Muscle layer of duodenum (tissue), 2 donors: ENCODE data around the gene ABCD3.
"Not testable (repeated sequence)": the region's sequence is repeated elsewhere in the genome, so short reads cannot be mapped to it uniquely, and the experiment has no call there.

Experiments used
- H3K27ac ChIP-seq: one replicate; pipeline ENCODE4 v1.7.0; 2013; ENCODE audit warnings: mild to moderate bottlenecking, low read length
- H3K27me3 ChIP-seq: one replicate; pipeline ENCODE4 v1.7.0; 2013; ENCODE audit warnings: low read depth, mild to moderate bottlenecking, control low read depth, low read length
- H3K36me3 ChIP-seq, 2 donors: one replicate each; pipeline ENCODE4 v1.7.0; 2013; ENCODE audit warnings: low read length in 2 of 2, control low read depth in 1 of 2, mild to moderate bottlenecking in 1 of 2; ENCODE audit not compliant: insufficient read depth in 2 of 2, control insufficient read depth in 1 of 2
- H3K4me1 ChIP-seq, 2 donors: one replicate each; pipeline ENCODE4 v1.7.0; 2013; ENCODE audit warnings: low read length in 2 of 2, mild to moderate bottlenecking in 2 of 2, control low read depth in 1 of 2, moderate library complexity in 1 of 2; ENCODE audit not compliant: insufficient read depth in 2 of 2, control insufficient read depth in 1 of 2
- H3K4me3 ChIP-seq, 2 donors: one replicate each; pipeline ENCODE4 v1.7.0; 2013; ENCODE audit warnings: low read length in 2 of 2, low read depth in 1 of 2, mild to moderate bottlenecking in 1 of 2
- H3K9me3 ChIP-seq, 2 donors: one replicate each; pipeline ENCODE4 v1.7.0; 2013; ENCODE audit warnings: low read length in 2 of 2, control low read depth in 1 of 2, mild to moderate bottlenecking in 1 of 2; ENCODE audit not compliant: control insufficient read depth in 1 of 2
- donor health status: healthy.

Gene ABCD3

DNA sequence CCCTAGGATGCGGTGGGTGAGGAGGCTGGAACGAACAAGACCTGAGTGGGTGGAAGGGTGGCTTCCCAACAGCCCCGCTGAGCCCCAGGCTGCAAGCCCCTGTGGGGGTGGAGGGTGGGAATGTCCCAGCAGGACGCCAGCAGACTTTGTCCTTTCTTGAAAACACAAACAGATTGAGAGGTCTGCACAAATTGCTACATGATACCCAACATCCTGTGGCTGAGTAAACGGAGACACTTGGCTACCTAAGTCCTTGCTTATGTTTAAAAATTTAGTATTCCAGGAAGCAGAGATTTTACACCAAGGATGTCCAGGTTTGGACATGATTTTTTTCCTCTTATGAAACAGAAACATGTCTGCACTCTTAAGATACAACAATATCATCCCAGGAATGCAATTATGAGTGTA, 135.1 kb downstream of the ABCD3 start:
- no peaks in the 10 kb centered on the region for H3K4me1 ChIP-seq
- H3K4me3 ChIP-seq, result no peak overlapping the region
- no peak overlapping the region for H3K27ac ChIP-seq
- H3K36me3 ChIP-seq, result no peaks in the 10 kb centered on the region
- no peaks in the 10 kb centered on the region for H3K9me3 ChIP-seq
- H3K27me3 ChIP-seq, result no peaks in the 10 kb centered on the region

DNA sequence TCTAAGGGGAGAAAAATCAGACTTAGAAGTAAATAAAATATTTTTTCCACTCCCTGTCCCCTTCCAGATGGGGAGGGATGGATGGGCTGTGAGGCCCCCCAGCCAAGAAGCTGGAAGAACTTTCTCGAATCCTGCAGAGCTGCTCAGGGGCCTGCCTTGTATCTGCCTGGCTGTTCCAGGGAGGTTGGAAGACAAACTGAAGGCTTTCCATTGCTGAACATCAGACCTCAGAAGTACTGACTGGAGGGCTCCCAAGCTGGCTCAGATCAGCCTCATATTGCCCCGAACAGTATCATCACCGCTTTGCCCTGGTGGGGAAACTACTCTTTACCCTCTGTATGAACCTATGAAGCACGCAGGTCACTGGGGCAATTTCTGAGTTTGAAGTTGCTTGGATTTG, 135.7 kb downstream of the ABCD3 start:
- no peak overlapping the region for H3K4me3 ChIP-seq
- no peak overlapping the region for H3K27ac ChIP-seq
- no peaks in the 10 kb centered on the region for H3K9me3 ChIP-seq
- no peaks in the 10 kb centered on the region for H3K36me3 ChIP-seq
- no peaks in the 10 kb centered on the region for H3K4me1 ChIP-seq
- H3K27me3 ChIP-seq, result no peaks in the 10 kb centered on the region

DNA sequence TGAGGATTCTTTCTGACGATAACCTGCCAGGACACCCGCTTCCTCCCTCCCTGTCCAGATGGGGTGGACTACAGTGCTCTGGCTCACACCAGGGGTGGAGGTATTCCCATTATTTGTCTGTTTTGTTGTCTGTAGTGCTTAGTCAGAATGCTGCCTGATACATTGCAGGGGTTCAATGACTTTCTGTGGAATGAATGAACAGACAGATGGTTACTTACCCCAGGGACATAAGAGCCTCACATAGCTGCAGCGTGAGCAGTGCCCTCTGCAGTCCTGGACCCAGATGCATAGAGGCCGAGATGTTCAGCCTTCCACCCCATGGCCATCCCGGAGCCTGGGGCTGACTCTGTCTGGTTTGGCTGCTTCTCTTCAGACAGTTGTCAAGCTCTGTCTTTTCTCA, 136.4 kb downstream of the ABCD3 start:
- H3K27me3 ChIP-seq, result no peaks in the 10 kb centered on the region
- no peaks in the 10 kb centered on the region for H3K9me3 ChIP-seq
- H3K4me3 ChIP-seq, result no peak overlapping the region
- no peak overlapping the region for H3K27ac ChIP-seq
- H3K36me3 ChIP-seq, result no peaks in the 10 kb centered on the region
- no peaks in the 10 kb centered on the region for H3K4me1 ChIP-seq

DNA sequence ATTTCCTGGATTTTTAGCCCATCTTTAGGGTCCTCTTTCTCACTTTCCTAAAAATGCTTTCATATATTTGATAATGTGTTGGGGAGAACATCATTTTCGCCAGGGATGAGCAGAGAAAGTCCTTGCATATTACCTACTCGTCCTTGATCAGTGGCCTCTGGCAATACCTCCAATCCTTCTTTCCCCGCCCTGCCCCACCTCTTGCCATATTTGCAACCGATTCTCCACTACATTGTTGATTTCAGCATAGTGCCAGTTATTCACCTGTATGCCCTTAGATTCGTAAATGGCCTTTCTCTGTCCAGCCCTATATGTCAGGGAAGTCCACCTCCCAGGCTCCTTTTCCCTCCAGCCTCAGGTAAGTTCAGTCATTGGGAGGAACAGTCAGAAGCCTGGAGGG, 136.9 kb downstream of the ABCD3 start:
- Histone ChIP-seq H3K27ac (no peak overlapping the region), H3K27me3 (no peaks in the 10 kb centered on the region), H3K36me3 (no peaks in the 10 kb centered on the region), H3K9me3 (no peaks in the 10 kb centered on the region), H3K4me3 (no peak overlapping the region), H3K4me1 (no peaks in the 10 kb centered on the region)

DNA sequence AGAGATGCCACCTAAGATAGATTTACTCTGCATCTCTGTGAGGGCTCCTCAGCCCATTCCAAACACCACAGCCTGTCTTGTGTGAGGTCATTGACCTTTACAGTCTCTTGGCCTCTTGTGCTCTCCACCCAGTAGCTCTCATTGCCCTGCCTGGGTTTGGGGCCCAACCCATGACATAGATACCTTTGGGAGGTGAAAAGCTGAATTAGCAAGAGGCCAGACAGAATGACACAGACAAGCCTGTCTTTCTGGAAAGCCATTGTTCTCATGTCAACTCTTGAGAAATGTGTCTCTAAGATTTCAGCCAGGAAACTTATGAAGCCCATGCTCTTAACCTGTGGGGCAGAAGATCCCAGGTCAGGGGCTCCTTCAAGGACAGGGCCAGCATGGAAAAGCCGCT, 141.7 kb downstream of the ABCD3 start:
- H3K27ac ChIP-seq, result no peak overlapping the region
- H3K4me1 ChIP-seq, result no peaks in the 10 kb centered on the region
- H3K27me3 ChIP-seq, result no peaks in the 10 kb centered on the region
- H3K9me3 ChIP-seq, result no peaks in the 10 kb centered on the region
- H3K36me3 ChIP-seq, result no peaks in the 10 kb centered on the region
- H3K4me3 ChIP-seq, result no peak overlapping the region

DNA sequence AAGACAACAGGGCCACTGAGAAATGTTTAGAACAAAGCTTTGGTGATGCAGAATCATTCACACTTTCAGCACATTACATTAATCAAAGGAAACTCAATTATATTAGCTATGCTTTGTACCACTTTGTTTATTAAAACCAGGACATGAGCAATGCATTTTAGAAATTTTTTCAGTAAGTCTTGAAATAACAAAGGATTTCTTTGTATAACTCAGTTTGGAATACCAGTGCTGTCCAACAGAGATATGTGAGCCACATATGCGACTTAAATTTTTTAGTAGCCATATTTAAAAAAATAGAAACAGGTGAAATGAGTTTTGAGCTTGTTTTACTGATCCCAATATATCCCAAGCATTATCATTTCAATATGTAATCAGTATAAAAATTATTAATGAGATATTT, 142.1 kb downstream of the ABCD3 start:
- H3K9me3 ChIP-seq, result no peaks in the 10 kb centered on the region
- H3K36me3 ChIP-seq, result no peaks in the 10 kb centered on the region
- no peaks in the 10 kb centered on the region for H3K27me3 ChIP-seq
- H3K4me3 ChIP-seq, result no peak overlapping the region
- H3K4me1 ChIP-seq, result no peaks in the 10 kb centered on the region
- H3K27ac ChIP-seq, result no peak overlapping the region

DNA sequence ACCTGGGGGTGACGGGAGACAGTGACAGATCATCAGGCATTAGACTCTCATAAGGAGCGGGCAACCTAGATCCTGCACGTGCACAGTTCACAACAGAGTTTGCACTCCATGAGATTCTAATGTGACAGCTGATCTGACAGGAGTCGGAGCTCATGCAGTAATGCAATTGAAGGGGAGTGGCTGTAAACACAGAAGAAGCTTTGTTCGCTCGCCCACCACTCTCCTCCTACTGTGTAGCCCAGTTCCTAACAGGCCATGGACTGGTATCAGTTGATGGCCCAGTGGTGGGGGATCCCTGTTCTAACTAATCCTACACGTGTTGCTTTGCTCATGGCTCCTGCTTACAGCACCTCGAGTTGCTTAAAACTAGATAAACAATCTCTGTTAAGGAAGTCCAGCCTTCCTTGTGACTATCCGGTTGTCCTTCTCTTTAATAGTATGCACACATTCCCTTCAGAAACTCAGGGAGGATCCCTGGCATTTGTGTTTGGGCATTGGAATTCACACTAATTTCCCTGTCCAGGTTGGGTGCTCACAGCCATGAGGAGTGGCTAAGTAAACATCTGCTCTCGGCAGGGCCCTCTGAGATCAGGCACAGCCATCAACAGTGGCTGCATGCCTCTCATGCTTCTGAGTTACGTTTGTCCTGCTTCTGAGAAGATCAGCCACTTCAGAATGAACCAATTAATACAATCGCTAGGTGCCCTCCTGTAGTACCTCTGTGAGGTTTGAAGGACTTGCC, 144.5 kb downstream of the ABCD3 start:
- H3K27me3 ChIP-seq, result no peaks in the 10 kb centered on the region
- no peaks in the 10 kb centered on the region for H3K36me3 ChIP-seq
- H3K9me3 ChIP-seq, result no peaks in the 10 kb centered on the region
- no peaks in the 10 kb centered on the region for H3K4me1 ChIP-seq
- no peak overlapping the region for H3K27ac ChIP-seq
- H3K4me3 ChIP-seq, result no peak overlapping the region

DNA sequence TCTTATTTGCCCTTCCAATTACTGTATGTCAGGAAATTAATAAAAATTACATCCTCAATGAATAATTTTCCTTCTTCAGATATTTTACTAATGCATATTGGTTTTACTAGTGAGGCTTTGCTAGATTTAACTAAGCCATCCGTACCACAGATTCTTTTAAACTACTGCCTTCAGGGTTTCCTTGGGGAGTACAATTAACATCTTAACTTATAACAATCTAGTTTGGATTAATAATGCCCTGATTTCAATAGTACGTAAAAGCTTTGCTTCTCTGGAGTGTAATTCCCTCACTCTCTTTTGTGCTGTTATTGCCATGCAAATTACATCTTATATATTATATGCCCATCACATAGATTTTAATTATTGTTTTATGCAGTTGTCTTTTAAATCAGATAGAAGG, 147.7 kb downstream of the ABCD3 start:
- H3K36me3 ChIP-seq, result no peaks in the 10 kb centered on the region
- no peaks in the 10 kb centered on the region for H3K4me1 ChIP-seq
- no peaks in the 10 kb centered on the region for H3K27me3 ChIP-seq

DNA sequence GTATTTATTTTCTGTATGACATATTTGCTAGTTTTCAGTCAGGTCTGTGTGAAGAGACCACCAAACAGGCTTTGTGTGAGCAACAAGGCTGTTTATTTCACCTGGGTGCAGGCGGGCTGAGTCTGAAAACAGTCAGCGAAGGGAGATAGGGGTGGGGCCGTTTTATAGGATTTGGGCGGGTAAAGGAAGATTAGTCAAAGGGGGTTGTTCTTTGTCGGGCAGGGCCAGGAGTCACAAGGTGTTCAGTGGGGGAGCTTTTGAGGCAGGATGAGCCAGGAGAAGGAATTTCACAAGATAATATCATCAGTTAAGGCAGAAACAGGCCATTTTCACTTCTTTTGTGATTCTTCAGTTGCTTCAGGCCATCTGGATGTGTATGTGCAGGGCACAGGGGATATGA, 148.2 kb downstream of the ABCD3 start:
- not testable (repeated sequence) for H3K9me3 ChIP-seq, H3K36me3 ChIP-seq, H3K4me3 ChIP-seq, H3K27me3 ChIP-seq, H3K4me1 ChIP-seq, H3K27ac ChIP-seq

More for the DNA sequence above, 147.7 kb downstream of the ABCD3 start:
- H3K27ac ChIP-seq, result no peak overlapping the region
- H3K4me3 ChIP-seq, result no peak overlapping the region
- peaks cover 0 to 6% of the 10 kb centered on the region in 2 donors for H3K9me3 ChIP-seq

DNA sequence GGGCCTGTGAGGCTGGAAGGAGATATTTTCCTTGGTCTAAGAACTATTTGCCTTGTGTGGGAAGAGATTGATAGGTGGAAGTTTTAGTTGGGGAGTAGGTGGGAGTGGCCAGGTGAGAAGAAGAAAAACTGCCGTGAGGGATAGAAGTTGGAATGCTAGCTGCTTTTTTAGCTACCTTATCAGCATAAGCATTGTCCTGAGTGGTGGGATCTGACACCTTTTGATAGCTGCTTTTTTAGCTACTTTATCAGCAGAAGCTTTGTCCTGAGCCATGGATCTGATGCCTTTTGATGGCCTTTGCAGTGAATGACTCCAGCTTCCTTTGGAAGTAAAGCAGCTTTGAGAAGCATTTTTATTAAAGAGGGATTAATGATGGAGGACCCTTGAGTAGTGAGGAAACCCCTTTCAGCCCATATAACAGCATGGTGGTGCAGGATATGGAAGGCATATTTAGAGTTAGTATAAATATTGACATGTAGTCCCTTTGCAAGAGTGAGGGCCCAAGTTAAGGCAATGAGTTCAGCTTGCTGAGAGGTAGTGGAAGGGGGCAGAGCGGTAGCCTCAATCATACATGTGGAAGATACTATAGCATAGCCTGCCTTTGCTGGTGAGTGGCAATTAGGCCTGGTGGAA, 149.9 kb downstream of the ABCD3 start:
- H3K27me3 ChIP-seq, H3K36me3 ChIP-seq, H3K27ac ChIP-seq, H3K4me3 ChIP-seq, H3K9me3 ChIP-seq, H3K4me1 ChIP-seq: not testable (repeated sequence)
